ENCODE measurements around the gene SAAL1. TPM values are rescaled to one million over a fixed set of nuclear protein-coding genes. Genes with fewer than 3 reads are reported as not detected.

Gene SAAL1
- polyA plus RNA-seq, 1 of the 3 experiments (the other 2 are of a cell fraction) = 19.6 TPM

- POLR2A ChIA-PET = no interaction called here
- Histone ChIP-seq H3K36me3 (replicated peaks in 1 of 2; ENCODE audit: control insufficient read depth in 1 of 2, insufficient read depth in 2 of 2, low read length in 1 of 2) (no peaks in the 10 kb centered on the region), H3K4me3 (ENCODE audit: low read depth in 2 of 2, low read length in 1 of 2) (no peak overlapping the region), H3K9ac (no peak overlapping the region), H3K9me3 (no peaks in the 10 kb centered on the region), H3K27me3 (ENCODE audit: insufficient read depth) (peaks cover 3% of the 10 kb centered on the region; the same call in 1 of the 2 replicates), H4K20me1 (ENCODE audit: insufficient read depth) (no peaks in the 10 kb centered on the region), H3K4me2 (no peak overlapping the region), H3K4me1 (ENCODE audit: control insufficient read depth in 1 of 2, insufficient read depth in 2 of 2, low read depth in 1 of 2, low read length in 1 of 2) (no peaks in the 10 kb centered on the region), H3K9me2 (no peaks in the 10 kb centered on the region), H3K79me2 (ENCODE audit: insufficient read depth) (no peaks in the 10 kb centered on the region), H3K27ac (ENCODE audit: low read depth in 2 of 2, low read length in 1 of 2) (no peak overlapping the region), H3F3A (replicated peaks; ENCODE audit: insufficient read depth) (no peaks in the 10 kb centered on the region), H2AFZ (ENCODE audit: low read depth) (no peak overlapping the region)
- WGBS (ENCODE audit: low lambda C conversion rate) = 61% methylated on average over 2 of the region's 2 CpGs
- CTCF ChIA-PET = interaction anchor here (0.9 kb wide), 1 partner anchor 25 kb away, joined by 3 read pairs; no protein-coding TSS in a partner anchor
- TF ChIP-seq RAD21 (IDR thresholded peaks at IDR 0.05; ENCODE audit: low read length) (no peak), SMC3 (IDR thresholded peaks at IDR 0.05; ENCODE audit: low read depth, low read length) (no peak)
- DNase-seq = no peak
Observed at GRCh38 chr11:18140145-18140544, 34.3 kb upstream of the SAAL1 start.

- TF ChIP-seq PBX3 (IDR thresholded peaks at IDR 0.05) (no peak), MAX (IDR thresholded peaks at IDR 0.05; ENCODE audit: low read depth) (no peak), NRF1 (IDR thresholded peaks at IDR 0.05; ENCODE audit: low read depth, low read length) (no peak), FOXJ3 (CRISPR knock-in tag; IDR thresholded peaks at IDR 0.05) (no peak), TCF12 (IDR thresholded peaks at IDR 0.05) (no peak), NFIC (IDR thresholded peaks at IDR 0.05; ENCODE audit: borderline replicate concordance) (no peak), RFX5 (IDR thresholded peaks at IDR 0.05; ENCODE audit: low read length) (no peak), ZBTB33 (IDR thresholded peaks at IDR 0.05; ENCODE audit: borderline replicate concordance, low read depth) (no peak), JUND (IDR thresholded peaks at IDR 0.05) (no peak), TAF1 (IDR thresholded peaks at IDR 0.05; ENCODE audit: borderline replicate concordance, low read depth, low read length) (no peak), RCOR1 (IDR thresholded peaks at IDR 0.05; ENCODE audit: low read length) (no peak), MXI1 (IDR thresholded peaks at IDR 0.05; ENCODE audit: low read depth, low read length) (no peak), RXRA (IDR thresholded peaks at IDR 0.05; ENCODE audit: borderline replicate concordance, low read depth) (no peak), RAD21 (IDR thresholded peaks at IDR 0.05; ENCODE audit: low read length) (no peak), SIN3A (IDR thresholded peaks at IDR 0.05; ENCODE audit: borderline replicate concordance, low read depth, low read length) (no peak), MEF2A (IDR thresholded peaks at IDR 0.05; ENCODE audit: borderline replicate concordance, low read depth) (no peak), EZH2phosphoT487 (IDR thresholded peaks at IDR 0.05; ENCODE audit: borderline replicate concordance, low read depth) (no peak), SMC3 (IDR thresholded peaks at IDR 0.05; ENCODE audit: low read depth, low read length) (no peak), GABPA (IDR thresholded peaks at IDR 0.05; ENCODE audit: low read depth) (no peak)
- H3K4me2 ChIP-seq = no peak overlapping the region
- H3K27me3 ChIP-seq (ENCODE audit: insufficient read depth) = peaks cover 5% of the 10 kb centered on the region; the same call in 1 of the 2 replicates
- ChIA-PET POLR2A (no interaction called here), CTCF (no interaction called here)
- H3K4me1 ChIP-seq (ENCODE audit: control insufficient read depth in 1 of 2, insufficient read depth in 2 of 2, low read depth in 1 of 2, low read length in 1 of 2) = no peaks in the 10 kb centered on the region
- no peaks in the 10 kb centered on the region for H3K9me2 ChIP-seq
- no peaks in the 10 kb centered on the region for H3K79me2 ChIP-seq (ENCODE audit: insufficient read depth)
- H3K4me3 ChIP-seq (ENCODE audit: low read depth in 2 of 2, low read length in 1 of 2) = no peak overlapping the region
- WGBS (ENCODE audit: low lambda C conversion rate) = 79% methylated on average over 26 of the region's 29 CpGs
- no peak overlapping the region for H2AFZ ChIP-seq (ENCODE audit: low read depth)
- no peaks in the 10 kb centered on the region for H3F3A ChIP-seq (replicated peaks; ENCODE audit: insufficient read depth)
- H3K9me3 ChIP-seq = no peaks in the 10 kb centered on the region
- H3K9ac ChIP-seq = no peak overlapping the region
- H3K27ac ChIP-seq (ENCODE audit: low read depth in 2 of 2, low read length in 1 of 2) = no peak overlapping the region
- no peaks in the 10 kb centered on the region for H3K36me3 ChIP-seq (replicated peaks in 1 of 2; ENCODE audit: control insufficient read depth in 1 of 2, insufficient read depth in 2 of 2, low read length in 1 of 2)
- no peak for DNase-seq
- no peaks in the 10 kb centered on the region for H4K20me1 ChIP-seq (ENCODE audit: insufficient read depth)
Observed at GRCh38 chr11:18137186-18137800, 31.4 kb upstream of the SAAL1 start.

Measured in SK-N-SH (cell line).